HG02763 (cell line): ENCODE data around the gene DUSP6.

Source experiments
- ATAC-seq: cut with Tn5 transposase; IDR thresholded peaks from one replicate; pipeline ENCODE4 v1.9.1; 2021; ENCODE audit warnings: mild to moderate bottlenecking, moderate library complexity; ENCODE audit not compliant: unreplicated experiment

Gene DUSP6

GRCh38 chr12:89376202-89376529, 23.9 kb upstream of the DUSP6 start:
- no peak for ATAC-seq

GRCh38 chr12:89373763-89374572, 21.7 kb upstream of the DUSP6 start:
- no peak for ATAC-seq

GRCh38 chr12:89372584-89373370, 20.5 kb upstream of the DUSP6 start:
- ATAC-seq = no peak

GRCh38 chr12:89370850-89371249, 18.5 kb upstream of the DUSP6 start:
- ATAC-seq = no peak

- ATAC-seq = no peak
These were observed 18.1 kb upstream of the DUSP6 start for GRCh38 chr12:89370421-89370831.

GRCh38 chr12:89369166-89369565, 16.9 kb upstream of the DUSP6 start:
- ATAC-seq = no peak

- no peak for ATAC-seq
These were observed 16.1 kb upstream of the DUSP6 start for GRCh38 chr12:89368391-89368790.

- no peak for ATAC-seq
These were observed 14.5 kb upstream of the DUSP6 start for GRCh38 chr12:89366676-89367364.

- no peak for ATAC-seq
These were observed 12.3 kb upstream of the DUSP6 start for GRCh38 chr12:89364631-89365030.

GRCh38 chr12:89364058-89364457, 11.8 kb upstream of the DUSP6 start:
- no peak for ATAC-seq

GRCh38 chr12:89363582-89363981, 11.3 kb upstream of the DUSP6 start:
- ATAC-seq = no peak

GRCh38 chr12:89363084-89363483, 10.8 kb upstream of the DUSP6 start:
- no peak for ATAC-seq

GRCh38 chr12:89359615-89360014, 7.3 kb upstream of the DUSP6 start:
- ATAC-seq = no peak

GRCh38 chr12:89358805-89359204, 6.5 kb upstream of the DUSP6 start:
- no peak for ATAC-seq

- no peak for ATAC-seq
These were observed 5.0 kb upstream of the DUSP6 start for GRCh38 chr12:89357297-89357730.

- ATAC-seq = no peak
These were observed 3.9 kb upstream of the DUSP6 start for GRCh38 chr12:89356069-89356665.

GRCh38 chr12:89355243-89356068, 3.2 kb upstream of the DUSP6 start:
- ATAC-seq = no peak

GRCh38 chr12:89354612-89355067, 2.3 kb upstream of the DUSP6 start:
- no peak for ATAC-seq

GRCh38 chr12:89353823-89354611, 1.7 kb upstream of the DUSP6 start:
- ATAC-seq = peak; percentile 34
